ENCODE data around the gene NPL.

GRCh38 chr1:182789138-182790076 lies at the start of gene NPL:
- TF ChIP-seq POLR2A (IDR thresholded peaks at IDR 0.05), result peak in 1 of 2 donors; percentile 89
- no peak for TF ChIP-seq CTCF (IDR thresholded peaks at IDR 0.05)
